HEK293T (cell line): ENCODE data around the gene TUSC2.
"Not testable (repeated sequence)": the region's sequence is repeated elsewhere in the genome, so short reads cannot be mapped to it uniquely, and the experiment has no call there.

ENCODE experiments used
- CTCF ChIA-PET: fragments of 350-600 bp; formaldehyde crosslinking; extraction: SDS; loops from one replicate; lab custom pipeline; 2021; ENCODE audit warnings: antibody characterized with exemption, inconsistent platforms; lab: Yijun Ruan, JAX
- POLR2A ChIA-PET: fragments of 350-600 bp; formaldehyde crosslinking; extraction: SDS; loops from one replicate; lab custom pipeline; 2020; ENCODE audit warnings: antibody characterized with exemption, inconsistent platforms; lab: Yijun Ruan, JAX
- DNase-seq: peaks from one replicate; pipeline ENCODE4 v3.0.0; 2012; ENCODE audit warnings: mixed read lengths; ENCODE audit errors: extremely low spot score
- ARNT ChIP-seq: fragments of 450-650 bp; IDR thresholded peaks from 2 replicates; pipeline ENCODE4 v1.6.1; 2017; ENCODE audit warnings: mild to moderate bottlenecking
- BHLHE40 ChIP-seq: fragments of 450-650 bp; IDR thresholded peaks from 2 replicates; pipeline ENCODE4 v1.6.1; 2016; ENCODE audit warnings: mild to moderate bottlenecking, moderate library complexity, borderline replicate concordance
- CTBP1 ChIP-seq: fragments of 450-650 bp; IDR thresholded peaks from 2 replicates; pipeline ENCODE4 v1.6.1; 2016; ENCODE audit warnings: borderline replicate concordance
- ELF4 ChIP-seq: fragments of 450-650 bp; IDR thresholded peaks from 2 replicates; pipeline ENCODE4 v1.6.1; 2017; ENCODE audit warnings: antibody characterized with exemption
- FOXA1 ChIP-seq: fragments of 450-650 bp; IDR thresholded peaks from 2 replicates; pipeline ENCODE4 v1.6.1; 2016; ENCODE audit warnings: mild to moderate bottlenecking
- FOXK2 ChIP-seq: fragments of 450-650 bp; IDR thresholded peaks from 2 replicates; pipeline ENCODE4 v1.6.1; 2016; ENCODE audit warnings: mild to moderate bottlenecking
- FOXM1 ChIP-seq: fragments of 450-650 bp; IDR thresholded peaks from 2 replicates; pipeline ENCODE4 v1.6.1; 2017; ENCODE audit warnings: mild to moderate bottlenecking, borderline replicate concordance
- HDGF ChIP-seq: fragments of 450-650 bp; IDR thresholded peaks from 2 replicates; pipeline ENCODE4 v1.6.1; 2017; ENCODE audit warnings: antibody characterized with exemption, borderline replicate concordance
- L3MBTL2 ChIP-seq: fragments of 450-650 bp; conservative IDR thresholded peaks from 2 replicates; pipeline ENCODE4 v1.6.1; 2016; ENCODE audit warnings: mild to moderate bottlenecking
- LEF1 ChIP-seq: fragments of 450-650 bp; IDR thresholded peaks from 2 replicates; pipeline ENCODE4 v1.6.1; 2017; ENCODE audit warnings: mild to moderate bottlenecking, borderline replicate concordance
- NFRKB ChIP-seq: fragments of 450-650 bp; IDR thresholded peaks from 2 replicates; pipeline ENCODE4 v1.6.1; 2016; ENCODE audit warnings: mild to moderate bottlenecking, moderate library complexity
- PKNOX1 ChIP-seq: fragments of 450-650 bp; IDR thresholded peaks from 2 replicates; pipeline ENCODE4 v1.6.1; 2016
- SP1 ChIP-seq: fragments of 450-650 bp; IDR thresholded peaks from 2 replicates; pipeline ENCODE4 v1.6.1; 2017
- SUZ12 ChIP-seq: fragments of 450-650 bp; IDR thresholded peaks from 2 replicates; pipeline ENCODE4 v1.6.1; 2016; ENCODE audit warnings: mild to moderate bottlenecking
- TARDBP ChIP-seq: fragments of 450-650 bp; IDR thresholded peaks from 2 replicates; pipeline ENCODE4 v1.6.1; 2016
- ZNF384 ChIP-seq: fragments of 450-650 bp; IDR thresholded peaks from 2 replicates; pipeline ENCODE4 v1.6.1; 2016

Gene TUSC2

GRCh38 chr3:50290161-50290641 lies 37.8 kb downstream of the TUSC2 start:
- TF ChIP-seq NFRKB (no peak), CTBP1 (no peak)
- POLR2A ChIA-PET, result interaction anchor here (1.4 to 1.6 kb wide), 2 partner anchors 11 to 26 kb away, joined by 3 to 4 read pairs; partner anchors contain the start of gene LSMEM2
- no peak for DNase-seq
- CTCF ChIA-PET, result no interaction called here

DNA sequence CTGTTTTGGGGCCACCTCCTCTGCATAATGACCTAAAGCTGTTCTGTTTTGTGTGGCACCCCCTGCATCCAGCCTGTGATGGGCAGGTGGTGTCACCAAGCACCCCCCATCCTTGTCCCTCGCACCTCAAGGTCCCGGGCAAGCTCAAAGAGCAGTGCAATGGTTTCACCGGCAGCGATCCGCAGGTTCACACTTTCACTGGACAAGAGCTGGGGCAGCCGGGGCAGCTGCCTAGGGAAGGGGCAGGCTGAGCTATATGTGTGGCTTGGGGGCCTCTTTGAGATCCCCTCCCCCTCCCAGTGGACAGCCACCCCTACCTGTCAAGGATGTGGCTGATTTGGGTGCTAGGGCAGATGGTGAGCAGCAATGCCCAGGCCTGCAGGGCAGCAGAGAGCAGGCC lies 38.9 kb downstream of the TUSC2 start:
- ChIA-PET POLR2A (interaction anchor here (0.8 to 1.6 kb wide), 4 partner anchors 10 to 48 kb away, joined by 3 to 4 read pairs (median 4); partner anchors contain the start of gene LSMEM2), CTCF (no interaction called here)
- no peak for TF ChIP-seq NFRKB
- TF ChIP-seq ELF4, result no peak
- TF ChIP-seq TARDBP, result no peak
- TF ChIP-seq ZNF384, result no peak
- TF ChIP-seq ARNT, result no peak
- no peak for TF ChIP-seq LEF1
- no peak for TF ChIP-seq L3MBTL2
- TF ChIP-seq FOXA1, result no peak
- no peak for TF ChIP-seq PKNOX1
- TF ChIP-seq FOXM1, result no peak
- no peak for TF ChIP-seq SP1
- no peak for TF ChIP-seq FOXK2
- no peak for TF ChIP-seq CTBP1
- no peak for TF ChIP-seq BHLHE40
- no peak for DNase-seq

GRCh38 chr3:50288387-50289007 lies 39.5 kb downstream of the TUSC2 start:
- POLR2A ChIA-PET, result interaction anchor here (1.0 to 1.6 kb wide), 4 partner anchors 9 to 49 kb away, joined by 3 to 4 read pairs (median 3); partner anchors contain the start of gene LSMEM2

GRCh38 chr3:50287262-50287661 lies 40.8 kb downstream of the TUSC2 start:
- CTCF ChIA-PET, result no interaction called here

More at GRCh38 chr3:50288387-50289007, 39.5 kb downstream of the TUSC2 start:
- no peak for DNase-seq
- CTCF ChIA-PET, result no interaction called here
- TF ChIP-seq ZNF384 (no peak), CTBP1 (no peak), FOXK2 (no peak)

DNA sequence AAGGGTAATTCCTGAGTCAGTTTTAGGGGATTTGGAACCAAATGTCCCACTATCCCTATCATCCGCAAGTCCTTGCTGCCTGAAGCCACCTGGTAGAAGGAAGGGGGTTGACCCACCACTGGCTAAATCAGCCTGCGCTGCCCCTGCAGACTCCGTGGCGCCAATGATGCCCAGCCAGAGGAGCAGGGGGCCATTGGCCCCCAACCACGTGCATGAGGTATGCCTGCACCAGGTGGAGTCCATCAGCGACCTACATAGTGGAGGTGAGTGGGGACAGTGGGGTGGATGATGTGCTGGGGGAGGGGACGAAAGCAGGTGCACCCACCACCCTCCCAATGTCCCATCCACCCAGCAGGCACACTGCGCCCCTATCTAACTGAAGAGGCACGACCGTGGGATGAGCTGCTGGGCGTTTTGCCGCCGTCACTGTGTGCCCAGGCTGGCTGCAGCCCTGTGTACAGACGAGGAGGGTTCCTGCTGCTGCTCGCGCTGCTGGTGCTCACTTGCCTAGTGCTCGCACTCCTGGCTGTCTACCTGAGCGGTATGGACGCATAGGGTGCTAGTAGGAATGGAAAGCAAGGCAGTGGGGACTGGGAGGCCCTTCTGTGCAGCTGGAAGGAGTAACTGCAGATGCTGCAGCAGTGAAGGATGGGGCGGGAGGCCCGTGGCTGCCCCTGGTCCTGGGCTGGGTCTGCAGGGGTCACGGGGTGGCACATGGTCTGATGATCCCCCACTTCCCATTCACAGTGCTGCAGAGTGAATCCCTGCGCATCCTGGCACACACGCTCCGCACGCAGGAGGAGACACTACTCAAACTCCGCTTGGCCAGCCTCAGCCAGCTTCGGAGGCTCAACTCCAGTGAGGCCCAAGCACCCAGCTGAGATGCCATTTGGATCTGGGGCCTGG lies 41.4 kb downstream of the TUSC2 start:
- TF ChIP-seq PKNOX1, result no peak
- TF ChIP-seq ELF4, result no peak
- no peak for TF ChIP-seq FOXK2
- no peak for TF ChIP-seq NFRKB
- no peak for TF ChIP-seq SUZ12
- no peak for TF ChIP-seq CTBP1
- no peak for TF ChIP-seq BHLHE40
- TF ChIP-seq ZNF384, result no peak
- no peak for DNase-seq
- ChIA-PET CTCF (no interaction called here), POLR2A (interaction anchor here (0.5 kb wide), 1 partner anchor 51 kb away, joined by 3 read pairs; no protein-coding TSS in a partner anchor)

More at GRCh38 chr3:50287262-50287661, 40.8 kb downstream of the TUSC2 start:
- no peak for TF ChIP-seq CTBP1
- no peak for TF ChIP-seq ELF4
- TF ChIP-seq BHLHE40, result no peak
- TF ChIP-seq TARDBP, result no peak
- no peak for TF ChIP-seq SUZ12
- no peak for TF ChIP-seq L3MBTL2
- no peak for TF ChIP-seq HDGF
- TF ChIP-seq ZNF384, result no peak
- no peak for TF ChIP-seq ARNT
- TF ChIP-seq PKNOX1, result no peak
- POLR2A ChIA-PET, result interaction anchor here (1.0 kb wide), 1 partner anchor 50 kb away, joined by 3 read pairs; no protein-coding TSS in a partner anchor
- DNase-seq, result no peak

DNA sequence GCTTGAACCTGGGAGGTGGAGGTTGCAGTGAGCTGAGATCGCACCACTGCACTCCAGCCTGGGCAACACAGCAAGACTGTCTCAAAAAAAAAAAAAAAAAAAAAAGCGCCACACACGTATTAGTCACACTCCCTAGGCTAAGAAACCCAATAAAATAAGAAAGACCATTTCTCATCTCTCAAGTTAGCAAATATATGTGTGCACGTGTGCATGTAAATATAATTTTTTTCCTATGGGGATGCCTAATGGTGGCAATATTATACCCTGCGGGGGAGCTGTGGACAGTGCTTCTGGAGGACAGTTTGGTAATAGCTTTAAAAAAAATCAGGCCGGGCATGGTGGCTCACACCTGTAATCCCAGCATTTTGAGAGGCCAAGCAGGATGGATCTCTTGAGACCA lies 43.9 kb downstream of the TUSC2 start:
- CTCF ChIA-PET, DNase-seq: not testable (repeated sequence)

More for the DNA sequence above, 43.9 kb downstream of the TUSC2 start:
- POLR2A ChIA-PET, result interaction anchor here (1.3 to 5.6 kb wide), 4 partner anchors 8 to 53 kb away, joined by 3 to 28 read pairs (median 4); partner anchors contain the start of genes HYAL3, IFRD2 and NAA80
